GM18519 (cell line): ENCODE data around the gene SLC6A3.

Source experiments
- ATAC-seq: cut with Tn5 transposase; IDR thresholded peaks from one replicate; pipeline ENCODE4 v1.9.1; 2021; ENCODE audit warnings: mild to moderate bottlenecking, moderate library complexity; ENCODE audit not compliant: unreplicated experiment, low FRiP score

The SLC6A3 gene

GRCh38 chr5:1357946-1358725, 87.1 kb downstream of the SLC6A3 start:
- no peak for ATAC-seq

DNA sequence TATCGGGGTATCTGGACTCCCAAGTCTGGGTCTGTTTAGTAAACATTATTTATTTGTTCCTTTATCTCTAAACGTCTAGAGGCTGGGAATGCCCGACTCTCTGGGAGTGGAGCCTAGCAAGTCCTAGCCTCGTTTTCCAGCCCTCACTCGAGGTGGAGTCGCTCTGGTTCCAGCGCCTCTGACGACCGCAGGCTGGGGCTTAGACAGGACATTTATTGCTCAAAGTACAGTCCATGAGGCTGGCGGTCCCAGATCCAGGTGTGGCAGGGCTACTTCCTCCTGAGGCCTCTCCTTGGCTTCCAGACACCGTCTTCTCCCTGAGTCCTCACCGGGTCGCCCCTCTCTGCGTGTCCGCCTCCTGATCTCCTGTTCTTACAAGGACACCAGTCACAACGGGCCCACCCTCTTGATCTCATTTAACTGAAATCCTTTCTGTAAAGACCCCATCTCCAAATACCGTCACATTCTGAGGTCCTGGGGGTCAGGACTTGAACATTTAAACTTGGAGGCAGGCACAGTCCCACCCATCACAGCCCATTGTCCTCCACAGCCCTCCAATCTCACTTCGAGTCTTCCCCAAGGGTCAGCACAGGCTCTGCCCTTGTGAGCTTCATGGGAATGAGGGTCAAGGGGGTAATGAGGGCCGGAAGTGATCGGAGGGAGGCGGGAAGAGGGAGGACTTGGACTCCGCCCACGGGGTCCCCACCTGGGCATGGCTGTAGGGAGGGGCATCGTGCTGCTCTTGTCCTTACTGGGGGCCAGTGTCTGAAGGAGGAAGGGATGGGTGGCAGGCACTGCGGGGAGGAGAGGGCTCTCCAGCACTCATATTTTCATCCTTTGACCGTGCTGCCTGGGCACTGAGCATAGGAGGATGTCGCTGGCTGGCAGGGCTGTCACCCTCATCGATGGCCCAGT, 88.1 kb downstream of the SLC6A3 start:
- ATAC-seq = no peak

DNA sequence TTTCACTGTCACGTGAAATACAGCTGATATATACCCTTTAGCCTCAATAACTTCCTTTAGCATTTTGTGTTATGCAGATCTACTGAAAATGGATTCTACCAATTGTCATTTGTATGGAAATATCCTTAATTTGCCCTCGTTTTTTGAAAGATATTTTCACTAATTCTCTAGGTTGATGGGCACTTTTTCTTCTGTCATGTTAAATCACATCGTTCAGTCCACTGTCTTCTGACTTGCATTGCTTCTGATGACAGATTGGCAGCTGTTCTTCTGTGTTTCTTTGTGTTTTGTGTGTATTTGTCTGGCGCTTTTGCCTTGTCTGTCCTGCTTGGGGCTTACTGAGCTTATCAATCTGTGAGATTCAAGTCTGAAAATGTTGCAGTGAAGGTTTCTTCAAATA, 90.7 kb downstream of the SLC6A3 start:
- no peak for ATAC-seq

DNA sequence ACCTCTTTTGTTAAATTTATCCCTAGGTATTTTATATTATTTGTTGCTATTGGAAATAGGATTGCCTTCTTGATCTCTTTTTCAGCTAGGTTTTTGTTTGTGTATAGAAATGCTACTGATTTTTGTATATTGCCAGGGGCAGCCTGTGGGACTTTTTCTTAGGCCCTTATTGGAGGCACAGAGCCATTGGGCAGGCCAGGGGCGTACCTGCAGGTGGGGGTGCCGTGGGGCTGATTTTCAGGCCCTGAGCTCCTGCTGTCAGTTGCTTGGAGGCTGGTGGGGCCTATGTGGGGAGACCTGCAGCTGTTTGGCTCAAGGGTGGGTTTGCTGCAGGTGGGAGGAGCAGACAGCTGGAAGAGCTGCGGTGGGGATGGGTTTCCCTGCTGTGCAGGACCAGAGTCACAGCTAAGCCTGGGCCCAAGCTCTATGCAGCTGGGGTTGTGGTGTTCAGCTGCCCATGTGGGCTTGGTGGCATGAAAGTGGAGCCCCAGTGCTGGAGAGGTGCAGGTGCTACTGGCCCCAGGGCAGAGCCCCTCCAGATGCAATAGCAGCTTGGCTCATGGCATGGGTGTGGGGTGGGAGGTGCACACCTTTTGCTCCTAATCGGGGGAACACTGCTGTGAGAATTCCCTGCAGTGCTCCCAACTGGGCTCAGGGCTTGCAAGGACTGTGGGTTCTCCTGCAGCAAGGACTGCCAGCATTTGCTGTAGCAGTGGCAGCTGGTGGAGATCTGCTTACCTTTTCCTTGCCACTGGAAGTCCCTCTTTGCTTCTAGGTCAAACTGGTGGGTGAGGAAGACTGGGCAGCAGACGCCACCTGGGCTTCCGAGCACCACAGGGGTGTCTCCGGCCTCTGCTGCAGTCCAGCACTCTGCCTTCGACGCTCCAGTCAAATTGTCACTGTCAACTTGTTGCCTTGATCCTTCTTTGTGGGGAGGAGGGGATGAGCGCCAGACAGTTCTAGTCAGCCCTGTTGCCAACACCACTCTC, 92.7 kb downstream of the SLC6A3 start:
- ATAC-seq = no peak

- ATAC-seq = no peak
These were observed 94.1 kb downstream of the SLC6A3 start for GRCh38 chr5:1351156-1351555.

GRCh38 chr5:1349246-1349645, 96.0 kb downstream of the SLC6A3 start:
- no peak for ATAC-seq

- no peak for ATAC-seq
These were observed 96.3 kb downstream of the SLC6A3 start for GRCh38 chr5:1348986-1349245.

DNA sequence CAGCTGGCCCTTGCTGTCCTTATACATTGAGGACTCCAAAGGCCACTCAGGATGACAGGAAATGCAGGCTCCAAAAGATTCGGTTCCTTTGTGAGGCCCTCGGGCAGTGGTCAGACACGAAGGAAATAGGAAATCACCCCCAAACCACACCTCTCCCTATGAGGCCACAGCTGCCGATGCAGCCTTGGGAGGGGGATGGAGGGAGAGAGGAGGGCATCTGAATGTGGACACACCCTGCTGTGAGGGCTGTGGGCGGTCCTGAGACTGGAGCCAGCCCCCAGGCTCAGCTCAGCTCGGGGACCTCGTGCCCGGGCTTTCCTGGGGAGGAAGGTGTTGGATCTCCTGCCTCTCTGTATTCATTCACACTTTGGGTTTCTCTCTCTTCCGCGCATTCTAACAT, 97.7 kb downstream of the SLC6A3 start:
- no peak for ATAC-seq

GRCh38 chr5:1346627-1347440, 98.4 kb downstream of the SLC6A3 start:
- ATAC-seq = no peak

DNA sequence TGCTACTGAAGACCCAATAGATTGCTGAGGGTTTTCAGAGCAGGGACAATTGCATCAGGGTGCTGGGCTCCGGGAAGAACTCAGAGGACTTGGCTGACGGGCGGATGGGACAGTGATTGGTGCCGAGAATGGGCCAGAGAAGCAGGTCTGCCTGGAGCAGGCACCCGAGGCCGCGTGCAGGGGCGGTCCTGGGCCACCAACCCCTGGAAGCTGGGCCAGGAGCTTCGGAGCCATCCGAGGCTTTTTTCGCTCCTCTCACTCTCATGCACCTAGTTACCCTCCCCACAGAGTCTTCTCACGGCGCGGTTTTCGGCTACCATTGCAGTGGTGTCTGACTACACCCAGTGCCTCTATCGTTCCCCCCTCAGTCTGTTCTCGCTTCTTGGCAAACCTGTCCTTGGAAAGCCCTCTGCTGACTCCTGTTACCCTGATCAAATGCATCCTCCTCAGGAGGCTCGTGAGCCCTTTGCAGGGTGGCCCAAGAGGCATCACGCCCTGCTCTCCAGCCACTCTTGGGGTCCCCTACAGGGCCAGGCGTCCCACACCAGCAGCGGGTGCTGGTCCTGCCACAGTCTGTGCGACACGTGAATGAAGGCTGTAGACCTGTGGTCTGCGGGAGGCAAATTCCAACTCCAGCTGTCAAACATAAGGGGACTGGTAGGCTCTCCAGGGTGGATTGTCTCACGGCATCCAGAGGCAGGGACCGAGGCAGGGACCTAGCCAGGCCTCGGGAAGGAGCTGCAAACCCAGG, 99.2 kb downstream of the SLC6A3 start:
- no peak for ATAC-seq

GRCh38 chr5:1344975-1345838, 100.0 kb downstream of the SLC6A3 start, which contains the start of gene CLPTM1L:
TSS of gene CLPTM1L (minus strand) at chr5:1345099. CDS start at chr5:1344841, 258 bp downstream.
- peak; percentile 67 for ATAC-seq

DNA sequence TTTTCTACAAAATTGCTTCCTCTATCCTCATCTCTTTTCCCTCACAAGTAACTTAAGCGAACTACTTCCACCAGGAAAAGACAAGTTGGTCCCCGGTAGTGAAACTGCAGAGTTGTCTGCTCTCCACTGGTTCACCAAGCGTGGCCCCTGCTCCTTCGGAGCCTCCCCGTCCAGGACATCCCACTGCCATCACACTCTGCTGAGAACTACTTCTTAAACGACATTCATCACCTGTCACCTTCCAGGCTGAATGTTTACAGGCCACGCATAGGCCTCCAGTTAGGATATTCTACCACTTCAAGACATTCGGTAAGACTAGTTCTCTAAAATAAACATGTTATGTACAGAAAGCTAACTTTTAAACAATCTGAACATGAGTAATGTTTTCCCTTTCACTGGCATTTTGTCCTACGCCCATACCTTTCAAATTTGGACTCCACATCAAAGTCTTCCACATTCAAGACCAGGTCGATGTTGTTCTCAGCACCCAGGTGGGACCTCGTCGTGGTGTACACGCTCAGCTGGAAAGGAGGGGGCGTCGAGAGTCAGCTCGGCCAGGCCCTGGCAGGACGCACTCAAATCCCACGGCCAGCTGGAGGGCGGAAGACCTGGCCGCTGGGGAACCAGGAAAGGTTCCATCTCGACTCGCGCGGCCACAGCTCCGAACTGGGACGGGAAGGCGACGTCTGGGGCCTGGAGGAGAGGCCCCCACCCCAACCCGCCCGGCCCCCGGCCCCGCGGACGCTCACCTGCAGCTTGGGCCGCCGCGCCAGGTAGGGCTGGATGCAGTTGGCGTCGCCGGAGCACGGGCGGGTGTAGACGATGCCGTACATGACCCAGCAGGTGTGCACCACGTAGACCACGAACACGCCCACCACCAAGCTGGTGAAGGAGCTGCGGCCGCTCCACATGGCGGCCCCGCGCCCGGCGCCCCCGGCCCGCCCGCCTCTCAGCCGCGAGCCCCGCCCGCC, 101.0 kb downstream of the SLC6A3 start:
- no peak for ATAC-seq

DNA sequence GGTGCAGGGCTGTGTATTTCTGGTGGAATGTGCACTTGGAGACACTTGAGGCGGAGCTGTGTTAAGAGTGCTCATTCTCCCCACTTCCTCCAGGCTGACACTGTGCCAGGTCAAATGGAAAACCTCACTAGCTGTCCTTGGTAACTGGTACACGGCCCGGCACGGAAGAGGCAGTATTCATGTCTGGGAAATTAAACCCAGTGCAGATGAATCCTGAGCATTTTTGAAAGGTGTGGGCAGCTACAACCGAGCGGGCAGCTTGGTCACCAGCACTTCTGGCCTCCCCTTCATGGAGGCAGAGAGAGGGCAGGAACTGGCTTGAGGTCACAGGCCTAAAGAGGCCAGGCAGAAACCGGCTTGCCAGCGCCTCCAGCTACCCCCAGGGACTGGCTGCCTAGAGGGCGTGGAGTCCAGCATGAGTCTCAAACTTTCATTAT, 101.9 kb downstream of the SLC6A3 start:
- ATAC-seq = no peak
